GM21423 (cell line): ENCODE measurements around the gene DCAF6.

ENCODE experiments used
- ATAC-seq: cut with Tn5 transposase; IDR thresholded peaks from one replicate; pipeline ENCODE4 v1.9.1; 2021; ENCODE audit warnings: mild to moderate bottlenecking, moderate library complexity; ENCODE audit not compliant: unreplicated experiment

Gene DCAF6

GRCh38 chr1:168097921-168098528 lies 161.5 kb downstream of the DCAF6 start:
- no peak for ATAC-seq

- ATAC-seq, result no peak
Measured at GRCh38 chr1:168098534-168099320, 162.2 kb downstream of the DCAF6 start.

- ATAC-seq, result no peak
Measured at GRCh38 chr1:168099337-168099801, 162.9 kb downstream of the DCAF6 start.

- no peak for ATAC-seq
Measured at GRCh38 chr1:168100315-168101002, 164.0 kb downstream of the DCAF6 start.

- no peak for ATAC-seq
Measured at GRCh38 chr1:168101336-168101735, 164.9 kb downstream of the DCAF6 start.

- no peak for ATAC-seq
Measured at GRCh38 chr1:168102487-168102886, 166.0 kb downstream of the DCAF6 start.

- ATAC-seq, result no peak
Measured at GRCh38 chr1:168104535-168104934, 168.1 kb downstream of the DCAF6 start.

- ATAC-seq, result no peak
Measured at GRCh38 chr1:168105846-168106245, 169.4 kb downstream of the DCAF6 start.

- no peak for ATAC-seq
Measured at GRCh38 chr1:168106274-168106673, 169.8 kb downstream of the DCAF6 start.

GRCh38 chr1:168110896-168111545 lies 174.5 kb downstream of the DCAF6 start:
- no peak for ATAC-seq

GRCh38 chr1:168112673-168113305 lies 176.3 kb downstream of the DCAF6 start:
- no peak for ATAC-seq

- ATAC-seq, result no peak
Measured at GRCh38 chr1:168114845-168115244, 178.4 kb downstream of the DCAF6 start.

- no peak for ATAC-seq
Measured at GRCh38 chr1:168116327-168116799, 179.9 kb downstream of the DCAF6 start.

GRCh38 chr1:168119750-168120149 lies 183.3 kb downstream of the DCAF6 start:
- ATAC-seq, result no peak

- ATAC-seq, result no peak
Measured at GRCh38 chr1:168121401-168122011, 185.0 kb downstream of the DCAF6 start.

- ATAC-seq, result no peak
Measured at GRCh38 chr1:168125051-168125450, 188.6 kb downstream of the DCAF6 start.
